ENCODE results near the gene NDUFA9. TPM values are rescaled to one million over a fixed set of nuclear protein-coding genes. Genes with fewer than 3 reads are reported as not detected.

NDUFA9 gene
- polyA plus RNA-seq, 2 of the 4 experiments (the other 2 are of a cell fraction): 121 to 125 TPM

DNA sequence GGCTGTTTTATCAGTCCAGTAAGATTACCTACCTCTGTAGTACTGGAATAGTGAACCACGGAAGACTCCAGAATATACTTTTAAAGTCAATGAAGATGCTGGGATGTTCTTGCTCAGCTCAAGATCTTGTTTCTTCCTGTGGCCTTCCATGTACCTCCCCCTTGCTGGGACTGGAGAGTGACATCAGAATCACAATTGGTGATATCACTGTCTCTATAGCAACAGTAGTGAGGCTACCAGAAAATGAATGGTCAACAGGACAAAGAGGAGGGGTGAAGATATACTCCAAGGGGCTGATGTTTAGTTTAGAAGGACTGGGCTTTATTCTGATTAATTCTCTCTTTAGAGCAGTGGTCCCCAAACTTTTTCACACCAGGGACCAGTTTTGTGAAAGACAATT lies 3.9 kb upstream of the NDUFA9 start:
- FAIRE-seq: no peak
- no peaks in the 10 kb centered on the region for H3K9me3 ChIP-seq
- 79% methylated on average over 1 of the region's 1 CpG for WGBS (ENCODE audit: missing lambda C conversion rate)
- no peak for DNase-seq (ENCODE audit: low read depth in 1 of 2, low spot score in 1 of 2)
- ChIA-PET POLR2A (no interaction called here), CTCF (no interaction called here)
- H3K27ac ChIP-seq: no peak overlapping the region
- no peak for ATAC-seq
- TF ChIP-seq SREBF2 (IDR thresholded peaks at IDR 0.05) (no peak), MYC (IDR thresholded peaks at IDR 0.05; ENCODE audit: borderline replicate concordance, low read length) (no peak), BHLHE40 (IDR thresholded peaks at IDR 0.05; ENCODE audit: low read depth, low read length) (no peak), MAFK (IDR thresholded peaks at IDR 0.05; ENCODE audit: partially characterized antibody) (no peak), HOXA7 (CRISPR knock-in tag; IDR thresholded peaks at IDR 0.05) (no peak), EHF (CRISPR knock-in tag; IDR thresholded peaks at IDR 0.05) (no peak), CHD2 (IDR thresholded peaks at IDR 0.05; ENCODE audit: low read length, partially characterized antibody) (no peak), RFX5 (IDR thresholded peaks at IDR 0.05) (no peak), SMC3 (IDR thresholded peaks at IDR 0.05) (no peak), RNF2 (IDR thresholded peaks at IDR 0.05; ENCODE audit: borderline replicate concordance, low read depth) (no peak), HDAC2 (IDR thresholded peaks at IDR 0.05) (no peak), FOSB (CRISPR knock-in tag; IDR thresholded peaks at IDR 0.05) (no peak), POLR2AphosphoS2 (conservative IDR thresholded peaks at IDR 0.05; ENCODE audit: low read length) (no peak), HOXB5 (CRISPR knock-in tag; IDR thresholded peaks at IDR 0.05) (no peak), TP53 (CRISPR knock-in tag; IDR thresholded peaks at IDR 0.05) (no peak), ZC3H11A (IDR thresholded peaks at IDR 0.05) (no peak)
- TF ChIP-seq, protein P1, sequence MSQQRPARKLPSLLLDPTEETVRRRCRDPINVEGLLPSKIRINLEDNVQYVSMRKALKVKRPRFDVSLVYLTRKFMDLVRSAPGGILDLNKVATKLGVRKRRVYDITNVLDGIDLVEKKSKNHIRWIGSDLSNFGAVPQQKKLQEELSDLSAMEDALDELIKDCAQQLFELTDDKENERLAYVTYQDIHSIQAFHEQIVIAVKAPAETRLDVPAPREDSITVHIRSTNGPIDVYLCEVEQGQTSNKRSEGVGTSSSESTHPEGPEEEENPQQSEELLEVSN (IDR thresholded peaks at IDR 0.05; ENCODE audit: borderline replicate concordance, low read depth): no peak
- TF ChIP-seq, protein P2, sequence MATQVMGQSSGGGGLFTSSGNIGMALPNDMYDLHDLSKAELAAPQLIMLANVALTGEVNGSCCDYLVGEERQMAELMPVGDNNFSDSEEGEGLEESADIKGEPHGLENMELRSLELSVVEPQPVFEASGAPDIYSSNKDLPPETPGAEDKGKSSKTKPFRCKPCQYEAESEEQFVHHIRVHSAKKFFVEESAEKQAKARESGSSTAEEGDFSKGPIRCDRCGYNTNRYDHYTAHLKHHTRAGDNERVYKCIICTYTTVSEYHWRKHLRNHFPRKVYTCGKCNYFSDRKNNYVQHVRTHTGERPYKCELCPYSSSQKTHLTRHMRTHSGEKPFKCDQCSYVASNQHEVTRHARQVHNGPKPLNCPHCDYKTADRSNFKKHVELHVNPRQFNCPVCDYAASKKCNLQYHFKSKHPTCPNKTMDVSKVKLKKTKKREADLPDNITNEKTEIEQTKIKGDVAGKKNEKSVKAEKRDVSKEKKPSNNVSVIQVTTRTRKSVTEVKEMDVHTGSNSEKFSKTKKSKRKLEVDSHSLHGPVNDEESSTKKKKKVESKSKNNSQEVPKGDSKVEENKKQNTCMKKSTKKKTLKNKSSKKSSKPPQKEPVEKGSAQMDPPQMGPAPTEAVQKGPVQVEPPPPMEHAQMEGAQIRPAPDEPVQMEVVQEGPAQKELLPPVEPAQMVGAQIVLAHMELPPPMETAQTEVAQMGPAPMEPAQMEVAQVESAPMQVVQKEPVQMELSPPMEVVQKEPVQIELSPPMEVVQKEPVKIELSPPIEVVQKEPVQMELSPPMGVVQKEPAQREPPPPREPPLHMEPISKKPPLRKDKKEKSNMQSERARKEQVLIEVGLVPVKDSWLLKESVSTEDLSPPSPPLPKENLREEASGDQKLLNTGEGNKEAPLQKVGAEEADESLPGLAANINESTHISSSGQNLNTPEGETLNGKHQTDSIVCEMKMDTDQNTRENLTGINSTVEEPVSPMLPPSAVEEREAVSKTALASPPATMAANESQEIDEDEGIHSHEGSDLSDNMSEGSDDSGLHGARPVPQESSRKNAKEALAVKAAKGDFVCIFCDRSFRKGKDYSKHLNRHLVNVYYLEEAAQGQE (IDR thresholded peaks at IDR 0.05): no peak
- peaks cover 8% of the 10 kb centered on the region; the same call in 2 of the 3 replicates for H3K4me1 ChIP-seq
- no peak overlapping the region for H3K4me3 ChIP-seq
- no peak overlapping the region for H3K4me2 ChIP-seq

DNA sequence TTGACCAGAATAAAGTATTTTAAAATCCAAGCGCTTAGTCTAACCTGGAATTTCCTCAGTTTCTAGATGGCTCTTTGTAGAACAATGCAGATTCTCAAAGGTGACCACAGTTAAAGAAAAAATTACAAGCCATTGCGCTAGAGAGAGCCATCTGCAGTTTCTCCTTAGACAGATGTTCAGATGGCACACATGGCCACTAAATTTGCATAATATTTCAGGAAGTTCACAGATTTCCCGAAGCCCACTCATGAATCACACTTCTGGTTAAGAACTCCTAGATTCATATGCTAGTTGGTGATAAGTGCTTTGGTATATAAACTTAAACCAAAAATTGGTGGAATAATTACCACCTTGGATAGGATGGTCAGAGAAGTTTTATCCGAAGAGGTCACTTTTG lies 812 bp upstream of the NDUFA9 start:
- DNase-seq (ENCODE audit: low read depth in 1 of 2, low spot score in 1 of 2): no peak
- no peaks in the 10 kb centered on the region for H3K9me3 ChIP-seq
- H3K27ac ChIP-seq: peak overlapping the region; percentile 84 to 86
- WGBS (ENCODE audit: missing lambda C conversion rate): 53% methylated on average over 4 of the region's 4 CpGs
- H3K4me2 ChIP-seq: peak overlapping the region; percentile 94
- ChIA-PET POLR2A (interaction anchor here (0.7 to 0.8 kb wide), 2 partner anchors 8 to 115 kb away, joined by 3 read pairs; no protein-coding TSS in a partner anchor), CTCF (interaction anchor here (0.7 to 1.3 kb wide), 2 partner anchors 10 to 43 kb away, joined by 3 to 6 read pairs; no protein-coding TSS in a partner anchor)
- peaks cover 13% of the 10 kb centered on the region; the same call in 2 of the 3 replicates for H3K4me1 ChIP-seq
- ATAC-seq: no peak
- peak overlapping the region; percentile 75 for H3K4me3 ChIP-seq
- FAIRE-seq: no peak
- no peak for TF ChIP-seq NFE2L2 (conservative IDR thresholded peaks at IDR 0.05; ENCODE audit: low read length)

DNA sequence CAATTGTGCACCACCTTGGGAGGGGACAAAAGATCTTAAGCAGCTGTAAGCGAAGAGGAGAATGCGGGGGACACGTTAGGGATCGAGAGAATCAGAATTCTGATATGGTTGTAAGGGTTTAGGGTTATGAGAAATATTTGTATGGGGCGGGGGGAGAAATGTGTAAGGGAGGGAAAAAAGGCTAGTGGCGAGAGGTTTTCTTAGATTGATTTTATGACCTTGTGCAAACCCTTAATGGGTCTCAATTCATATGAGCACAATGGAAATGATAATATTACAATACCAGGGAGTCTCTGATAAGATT lies 396 bp downstream of the NDUFA9 start:
- peak overlapping the region; percentile 75 for H3K4me3 ChIP-seq
- peaks cover 13% of the 10 kb centered on the region; the same call in 2 of the 3 replicates for H3K4me1 ChIP-seq
- peak overlapping the region; percentile 71 for H3K4me2 ChIP-seq
- POLR2A ChIA-PET: interaction anchor here (1.6 kb wide), 1 partner anchor 11 kb away, joined by 7 read pairs; no protein-coding TSS in a partner anchor
- CTCF ChIA-PET: interaction anchor here (0.7 to 1.3 kb wide), 3 partner anchors 9 to 1435 kb away, joined by 3 to 6 read pairs (median 5); no protein-coding TSS in a partner anchor
- no peak for FAIRE-seq
- ATAC-seq: no peak
- peak overlapping the region; percentile 84 to 86 for H3K27ac ChIP-seq
- no peaks in the 10 kb centered on the region for H3K9me3 ChIP-seq
- no peak for DNase-seq (ENCODE audit: low read depth in 1 of 2, low spot score in 1 of 2)
- WGBS (ENCODE audit: missing lambda C conversion rate): under 1% methylated on average over 6 of the region's 6 CpGs
- TF ChIP-seq RARB (CRISPR knock-in tag; IDR thresholded peaks at IDR 0.05): no peak
- 0 out of 2 replicates have a peak, but pooled peaks have one; percentile 21 for TF ChIP-seq PHF8 (IDR thresholded peaks at IDR 0.05; ENCODE audit: borderline replicate concordance, low read depth)
- TF ChIP-seq KDM5A (IDR thresholded peaks at IDR 0.05): peak; percentile 62; the same call in 1 of the 2 replicates
